Measurements from ENCODE around the gene ZFAND3. TPM values are rescaled to one million over a fixed set of nuclear protein-coding genes. Genes with fewer than 3 reads are reported as not detected.
A peak's percentile ranks its signal among the peaks of the same experiment; 100 is the strongest.
"Not testable (repeated sequence)": the region's sequence is repeated elsewhere in the genome, so short reads cannot be mapped to it uniquely, and the experiment has no call there.

Gene ZFAND3
- total RNA-seq, 1 experiment from 2014 or later: 24.4 TPM

- no peak for DNase-seq (ENCODE audit: low read depth in 1 of 2, low spot score in 2 of 2)
- H3K4me1 ChIP-seq (replicated peaks): peaks cover 21% of the 10 kb centered on the region
These were observed 164.4 kb downstream of the ZFAND3 start for GRCh38 chr6:37983720-37984501.

GRCh38 chr6:37984578-37984977 is 165.1 kb downstream of the ZFAND3 start:
- H3K4me1 ChIP-seq (replicated peaks): peaks cover 22% of the 10 kb centered on the region
- H3K4me3 ChIP-seq: no peak overlapping the region
- H3K27ac ChIP-seq: no peak overlapping the region
- DNase-seq (ENCODE audit: low read depth in 1 of 2, low spot score in 2 of 2): no peak
- H3K36me3 ChIP-seq: no peaks in the 10 kb centered on the region
- no peaks in the 10 kb centered on the region for H3K27me3 ChIP-seq (replicated peaks)
- no peaks in the 10 kb centered on the region for H3K9me3 ChIP-seq (replicated peaks)

More at GRCh38 chr6:37983720-37984501, 164.4 kb downstream of the ZFAND3 start:
- Histone ChIP-seq H3K4me3 (no peak overlapping the region), H3K36me3 (no peaks in the 10 kb centered on the region), H3K27me3 (replicated peaks) (no peaks in the 10 kb centered on the region), H3K9me3 (replicated peaks) (no peaks in the 10 kb centered on the region), H3K27ac (no peak overlapping the region)

- Histone ChIP-seq H3K27me3 (replicated peaks) (no peaks in the 10 kb centered on the region), H3K4me1 (replicated peaks) (peaks cover 27% of the 10 kb centered on the region)
- no peak for DNase-seq (ENCODE audit: low read depth in 1 of 2, low spot score in 2 of 2)
These were observed 165.8 kb downstream of the ZFAND3 start for GRCh38 chr6:37985355-37985754.

DNA sequence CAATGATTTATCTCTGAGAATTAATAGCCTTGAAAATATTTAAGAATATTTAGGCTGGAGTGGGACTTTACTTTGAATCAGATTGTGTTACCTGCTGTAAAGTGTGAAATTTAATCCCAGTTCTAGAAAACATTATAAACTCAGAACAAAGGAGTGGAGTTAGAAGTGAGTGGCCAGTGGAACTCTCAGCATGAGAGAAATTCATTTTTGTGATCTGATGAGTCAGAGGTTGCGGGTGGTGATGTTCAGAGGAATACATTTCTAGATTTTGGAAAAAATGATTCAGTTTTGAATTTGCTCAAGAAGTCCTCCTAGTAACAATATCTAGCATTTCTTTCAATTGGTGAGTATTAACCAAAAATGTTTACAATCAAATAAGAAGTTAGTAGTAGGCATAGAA is 167.5 kb downstream of the ZFAND3 start:
- Histone ChIP-seq H3K36me3 (no peaks in the 10 kb centered on the region), H3K9me3 (replicated peaks) (no peaks in the 10 kb centered on the region), H3K27ac (no peak overlapping the region), H3K27me3 (replicated peaks) (no peaks in the 10 kb centered on the region), H3K4me1 (replicated peaks) (peaks cover 33% of the 10 kb centered on the region), H3K4me3 (no peak overlapping the region)
- no peak for DNase-seq (ENCODE audit: low read depth in 1 of 2, low spot score in 2 of 2)

More at GRCh38 chr6:37985355-37985754, 165.8 kb downstream of the ZFAND3 start:
- no peak overlapping the region for H3K4me3 ChIP-seq
- no peaks in the 10 kb centered on the region for H3K9me3 ChIP-seq (replicated peaks)
- no peaks in the 10 kb centered on the region for H3K36me3 ChIP-seq
- H3K27ac ChIP-seq: no peak overlapping the region

- no peak overlapping the region for H3K27ac ChIP-seq
- H3K4me1 ChIP-seq (replicated peaks): peaks cover 33% of the 10 kb centered on the region
- no peak for DNase-seq (ENCODE audit: low read depth in 1 of 2, low spot score in 2 of 2)
- H3K36me3 ChIP-seq: no peaks in the 10 kb centered on the region
- no peak overlapping the region for H3K4me3 ChIP-seq
- H3K9me3 ChIP-seq (replicated peaks): no peaks in the 10 kb centered on the region
- H3K27me3 ChIP-seq (replicated peaks): no peaks in the 10 kb centered on the region
These were observed 168.0 kb downstream of the ZFAND3 start for GRCh38 chr6:37987559-37987958.

DNA sequence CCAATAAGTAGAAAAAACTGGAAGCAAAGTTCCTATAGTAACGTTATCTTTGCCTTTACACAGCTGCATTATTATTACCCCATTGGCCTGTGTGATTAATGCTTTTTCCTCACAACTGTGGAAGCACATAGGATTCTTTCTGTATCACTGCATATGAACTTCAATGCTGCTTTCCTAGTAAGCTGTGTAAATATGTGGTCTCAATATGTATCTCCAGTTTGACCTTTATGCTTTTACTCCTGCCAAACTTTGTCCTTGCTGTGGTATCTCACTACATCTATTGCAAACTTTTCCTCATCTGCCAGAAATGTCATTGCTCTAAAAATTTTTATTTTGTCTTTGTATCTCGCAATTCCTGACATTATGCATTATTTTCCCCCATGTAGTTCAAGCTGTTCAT is 168.6 kb downstream of the ZFAND3 start:
- Histone ChIP-seq H3K9me3 (replicated peaks) (no peaks in the 10 kb centered on the region), H3K36me3 (no peaks in the 10 kb centered on the region), H3K27me3 (replicated peaks) (no peaks in the 10 kb centered on the region), H3K27ac (no peak overlapping the region; the same call in 1 of the 2 replicates), H3K4me3 (no peak overlapping the region), H3K4me1 (replicated peaks) (peaks cover 33% of the 10 kb centered on the region)
- DNase-seq (ENCODE audit: low read depth in 1 of 2, low spot score in 2 of 2): no peak

DNA sequence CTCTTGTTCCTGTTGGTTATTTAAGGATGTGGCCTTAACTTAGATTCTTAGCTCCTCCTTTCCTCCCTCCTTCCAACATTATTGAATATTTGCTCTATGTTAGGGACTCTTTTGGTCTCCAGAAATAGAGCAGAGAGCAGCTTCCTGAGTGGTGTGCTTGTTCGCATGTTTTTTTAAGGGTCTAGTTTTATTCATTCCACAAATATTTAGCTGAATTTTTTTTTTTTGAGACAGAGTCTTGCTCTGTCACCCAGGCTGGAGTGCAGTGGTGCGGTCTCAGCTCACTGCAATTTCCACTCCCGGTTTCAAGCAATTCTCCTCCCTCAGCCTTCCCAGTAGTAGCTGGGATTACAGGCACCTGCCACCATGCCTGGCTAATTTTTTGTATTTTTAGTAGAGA is 169.2 kb downstream of the ZFAND3 start:
- Histone ChIP-seq H3K4me1 (replicated peaks) (peaks cover 33% of the 10 kb centered on the region), H3K27ac (no peak overlapping the region), H3K36me3 (no peaks in the 10 kb centered on the region), H3K9me3 (replicated peaks) (no peaks in the 10 kb centered on the region), H3K4me3 (no peak overlapping the region), H3K27me3 (replicated peaks) (no peaks in the 10 kb centered on the region)
- DNase-seq (ENCODE audit: low read depth in 1 of 2, low spot score in 2 of 2): no peak

- H3K36me3 ChIP-seq: no peaks in the 10 kb centered on the region
- DNase-seq (ENCODE audit: low read depth in 1 of 2, low spot score in 2 of 2): peak; percentile 48 to 58
- no peaks in the 10 kb centered on the region for H3K27me3 ChIP-seq (replicated peaks)
- H3K4me1 ChIP-seq (replicated peaks): peaks cover 40% of the 10 kb centered on the region
- H3K4me3 ChIP-seq: no peak overlapping the region
- H3K27ac ChIP-seq: peak overlapping the region; percentile 52
- H3K9me3 ChIP-seq (replicated peaks): no peaks in the 10 kb centered on the region
These were observed 171.4 kb downstream of the ZFAND3 start for GRCh38 chr6:37990762-37991525.

DNA sequence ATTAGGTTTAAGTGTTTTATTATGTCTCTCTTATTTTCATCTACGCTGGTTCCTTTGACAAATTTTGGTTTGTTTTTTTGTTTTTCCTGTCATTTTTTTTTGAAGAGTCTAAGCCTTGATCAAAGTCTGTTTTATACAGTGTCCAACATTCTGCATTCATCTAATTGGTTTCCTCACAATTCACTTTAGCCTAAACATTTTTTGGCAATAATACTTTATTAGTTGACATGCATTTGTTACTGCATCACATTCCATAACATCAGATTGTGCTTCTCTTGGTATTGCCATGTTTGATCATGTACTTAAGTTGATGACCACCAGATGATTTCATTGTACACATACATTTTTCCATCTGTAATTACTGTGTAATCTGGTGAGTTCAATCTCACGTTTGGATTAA is 173.2 kb downstream of the ZFAND3 start:
- Histone ChIP-seq H3K27ac (no peak overlapping the region), H3K9me3 (replicated peaks) (no peaks in the 10 kb centered on the region), H3K36me3 (no peaks in the 10 kb centered on the region), H3K4me3 (no peak overlapping the region), H3K27me3 (replicated peaks) (no peaks in the 10 kb centered on the region), H3K4me1 (replicated peaks) (peaks cover 31% of the 10 kb centered on the region)
- DNase-seq (ENCODE audit: low read depth in 1 of 2, low spot score in 2 of 2): no peak

DNA sequence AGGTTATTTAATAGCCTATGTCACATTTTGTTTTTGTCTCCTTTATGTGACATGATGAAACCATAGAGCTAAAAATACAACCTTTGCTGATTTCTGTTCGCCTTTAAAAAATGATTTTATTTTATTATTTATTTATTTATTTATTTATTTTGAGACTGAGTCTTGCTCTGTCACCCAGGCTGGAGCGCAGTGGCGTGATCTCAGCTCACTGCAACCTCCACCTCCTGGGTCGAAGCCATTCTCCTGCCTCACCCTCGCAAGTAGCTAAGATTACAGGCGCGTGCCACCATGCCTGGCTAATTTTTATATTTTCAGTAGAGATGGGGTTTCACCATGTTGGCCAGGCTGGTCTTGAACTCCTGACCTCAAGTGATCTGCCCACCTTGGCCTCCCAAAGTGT is 173.7 kb downstream of the ZFAND3 start:
- DNase-seq (ENCODE audit: low read depth in 1 of 2, low spot score in 2 of 2); H3K27ac ChIP-seq; H3K27me3 ChIP-seq (replicated peaks); H3K9me3 ChIP-seq (replicated peaks); H3K4me3 ChIP-seq; H3K36me3 ChIP-seq: not testable (repeated sequence)
- peaks cover 27% of the 10 kb centered on the region for H3K4me1 ChIP-seq (replicated peaks)

DNA sequence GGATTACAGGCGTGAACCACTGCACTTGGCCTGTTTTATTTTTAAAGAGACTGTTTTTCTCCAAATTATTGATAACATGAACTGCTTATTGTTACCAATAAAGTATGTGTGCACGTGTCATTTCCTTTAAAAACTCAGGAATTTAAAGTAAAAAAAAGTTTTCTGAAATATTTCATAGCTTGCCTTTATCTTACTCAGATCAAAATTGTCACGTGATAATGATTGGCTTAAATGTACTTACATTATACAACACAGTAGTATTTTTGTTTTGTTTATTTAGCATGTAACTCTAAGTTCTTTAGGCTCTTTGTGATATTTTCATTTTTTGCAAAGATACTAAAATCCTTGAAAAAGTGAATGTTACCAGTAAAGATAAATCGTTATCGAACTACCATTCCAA is 174.1 kb downstream of the ZFAND3 start:
- H3K4me3 ChIP-seq: no peak overlapping the region
- no peaks in the 10 kb centered on the region for H3K9me3 ChIP-seq (replicated peaks)
- no peaks in the 10 kb centered on the region for H3K36me3 ChIP-seq
- H3K4me1 ChIP-seq (replicated peaks): peaks cover 23% of the 10 kb centered on the region
- no peaks in the 10 kb centered on the region for H3K27me3 ChIP-seq (replicated peaks)
- H3K27ac ChIP-seq: no peak overlapping the region
- DNase-seq (ENCODE audit: low read depth in 1 of 2, low spot score in 2 of 2): no peak

DNA sequence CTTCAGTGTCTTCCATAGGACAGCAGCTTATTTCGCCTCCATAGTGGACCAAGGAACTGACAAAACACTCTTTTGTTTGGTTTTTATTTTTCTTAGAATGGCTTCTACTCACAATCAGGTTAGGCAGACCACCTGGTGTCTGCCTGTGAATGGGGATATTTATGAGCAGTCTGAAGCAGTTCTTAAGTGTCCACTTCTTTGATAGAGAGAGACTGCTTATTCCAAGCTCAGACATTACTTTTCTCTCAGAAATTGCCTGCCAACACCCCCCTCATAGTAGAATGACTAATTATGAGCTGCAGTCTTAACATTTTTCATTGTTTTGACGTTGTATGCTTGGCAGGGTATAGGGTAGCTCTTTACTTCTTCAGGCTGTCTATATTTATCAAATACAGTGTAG is 174.7 kb downstream of the ZFAND3 start:
- no peak overlapping the region for H3K27ac ChIP-seq
- no peak overlapping the region for H3K4me3 ChIP-seq
- no peaks in the 10 kb centered on the region for H3K27me3 ChIP-seq (replicated peaks)
- H3K9me3 ChIP-seq (replicated peaks): no peaks in the 10 kb centered on the region
- H3K36me3 ChIP-seq: no peaks in the 10 kb centered on the region
- DNase-seq (ENCODE audit: low read depth in 1 of 2, low spot score in 2 of 2): peak in 1 of 2 experiments; percentile 14
- peaks cover 18% of the 10 kb centered on the region for H3K4me1 ChIP-seq (replicated peaks)

GRCh38 chr6:37998366-37998765 is 178.8 kb downstream of the ZFAND3 start:
- Histone ChIP-seq H3K4me3 (no peak overlapping the region), H3K4me1 (replicated peaks) (peaks cover 7% of the 10 kb centered on the region), H3K27ac (no peak overlapping the region), H3K9me3 (replicated peaks) (no peaks in the 10 kb centered on the region), H3K27me3 (replicated peaks) (no peaks in the 10 kb centered on the region), H3K36me3 (no peaks in the 10 kb centered on the region)
- DNase-seq (ENCODE audit: low read depth in 1 of 2, low spot score in 2 of 2): no peak

GRCh38 chr6:38001386-38001785 is 181.9 kb downstream of the ZFAND3 start:
- no peak for DNase-seq (ENCODE audit: low read depth in 1 of 2, low spot score in 2 of 2)
- no peaks in the 10 kb centered on the region for H3K4me1 ChIP-seq (replicated peaks)
- no peak overlapping the region for H3K4me3 ChIP-seq
- H3K36me3 ChIP-seq: no peaks in the 10 kb centered on the region
- no peak overlapping the region for H3K27ac ChIP-seq
- no peaks in the 10 kb centered on the region for H3K27me3 ChIP-seq (replicated peaks)
- no peaks in the 10 kb centered on the region for H3K9me3 ChIP-seq (replicated peaks)

Data from SJSA1 (cell line).